Loucy (cell line): ENCODE data around the gene MAP3K20.

Source experiments
- CTCF ChIP-seq: fragments of 200-600 bp; sonication (generic); conservative IDR thresholded peaks from 2 replicates; pipeline ENCODE4 v1.5.1; 2014; ENCODE audit warnings: mild to moderate bottlenecking, antibody characterized with exemption, low read length
- EZH2phosphoT487 ChIP-seq: fragments of 200-600 bp; IDR thresholded peaks from 2 replicates; pipeline ENCODE4 v1.6.1; 2018; ENCODE audit warnings: antibody characterized with exemption, mild to moderate bottlenecking, moderate library complexity, borderline replicate concordance

- no peak for TF ChIP-seq CTCF
- no peak for TF ChIP-seq EZH2phosphoT487
Measured at GRCh38 chr2:173290046-173290445, 214.4 kb downstream of the MAP3K20 start.
